ENCODE data around the gene TMEM132C.
"Not testable (repeated sequence)": the region's sequence is repeated elsewhere in the genome, so short reads cannot be mapped to it uniquely, and the experiment has no call there.

The TMEM132C gene

GRCh38 chr12:128554546-128555304, 287.8 kb downstream of the TMEM132C start:
- DNase-seq (ENCODE audit: low read depth in 2 of 2): no peak

DNA sequence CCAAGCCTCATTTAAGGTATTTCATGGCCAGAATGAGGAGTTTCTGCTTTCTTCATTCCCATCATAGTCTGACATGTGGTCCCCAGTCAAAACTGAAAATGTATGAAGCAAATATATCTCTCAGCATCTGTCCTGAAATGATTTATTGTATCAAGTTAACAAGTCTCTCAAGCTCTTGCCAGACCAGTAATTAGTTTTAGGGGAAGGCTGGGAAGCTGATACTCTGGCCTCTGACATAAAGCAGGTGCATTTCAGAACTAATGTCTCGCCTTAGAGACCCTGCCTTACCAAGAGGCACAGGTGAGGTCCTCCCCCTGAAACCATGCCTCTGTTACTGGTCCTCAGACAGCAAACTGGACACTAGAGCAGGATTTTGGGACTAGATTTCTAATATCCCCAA, 290.3 kb downstream of the TMEM132C start:
- DNase-seq (ENCODE audit: low read depth in 2 of 2): no peak

DNA sequence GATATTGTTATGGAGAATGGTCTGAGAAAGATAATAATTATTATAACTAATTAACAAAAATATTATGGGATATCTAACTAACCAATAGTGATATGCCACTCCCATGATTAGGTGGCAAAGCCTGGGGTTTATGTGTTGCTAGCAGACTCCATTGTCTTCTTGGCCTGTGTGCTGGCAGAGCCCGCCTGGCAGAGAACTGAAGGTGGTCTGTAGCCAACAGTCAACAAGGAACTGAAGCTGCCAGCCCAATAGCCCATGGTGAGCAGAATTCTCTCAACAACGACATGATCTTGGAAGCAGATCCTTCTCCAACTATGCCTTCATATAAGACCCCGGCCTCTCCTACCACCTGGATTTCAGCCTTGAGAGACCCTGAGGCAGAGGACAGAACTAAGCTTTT, 298.0 kb downstream of the TMEM132C start:
- no peak for DNase-seq (ENCODE audit: low read depth in 2 of 2)

DNA sequence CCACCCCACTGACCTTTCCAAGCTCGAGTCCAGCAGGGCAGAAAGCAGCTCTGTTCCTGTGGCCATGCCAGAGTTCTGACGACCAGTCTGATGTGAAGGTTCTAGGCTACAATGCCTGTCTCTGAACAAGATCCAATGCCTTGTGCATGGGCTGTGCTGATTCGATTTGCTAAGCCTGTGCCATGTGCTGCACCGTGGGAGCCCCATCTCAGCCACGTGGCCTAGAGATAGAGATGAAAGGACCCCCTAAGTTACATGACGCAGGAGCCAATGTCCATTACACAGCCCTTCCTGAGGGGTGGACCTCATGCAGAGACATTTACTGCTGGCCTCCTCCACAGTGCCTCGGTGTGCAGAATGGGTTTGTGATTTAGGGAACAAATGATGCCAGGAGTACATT, 300.8 kb downstream of the TMEM132C start:
- no peak for DNase-seq (ENCODE audit: low read depth in 2 of 2)

GRCh38 chr12:128570191-128571065, 303.5 kb downstream of the TMEM132C start:
- DNase-seq (ENCODE audit: low read depth in 2 of 2): no peak

GRCh38 chr12:128571906-128572810, 305.2 kb downstream of the TMEM132C start:
- no peak for DNase-seq (ENCODE audit: low read depth in 2 of 2)

- no peak for DNase-seq (ENCODE audit: low read depth in 2 of 2)
These were observed 306.9 kb downstream of the TMEM132C start for GRCh38 chr12:128573907-128574306.

DNA sequence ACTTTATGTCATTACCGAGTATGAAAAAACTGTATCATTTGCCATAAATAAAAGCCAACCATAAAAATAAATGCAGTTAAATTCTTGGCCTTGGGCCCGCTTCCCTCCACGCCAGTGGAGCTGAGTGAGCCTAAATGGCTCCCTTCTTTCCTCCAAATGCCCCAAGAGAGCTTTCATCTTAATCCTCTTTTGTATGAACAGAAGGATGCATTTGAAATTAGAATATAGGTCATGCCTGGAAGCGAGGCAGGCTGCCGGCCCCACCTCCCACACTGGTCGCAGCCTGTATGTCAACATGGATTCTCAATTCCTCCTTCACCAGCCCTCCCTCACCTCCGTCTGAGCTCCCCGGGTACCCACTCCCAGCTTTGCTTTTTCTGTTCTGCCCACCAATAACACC, 311.1 kb downstream of the TMEM132C start:
- no peak for DNase-seq (ENCODE audit: low read depth in 2 of 2)

DNA sequence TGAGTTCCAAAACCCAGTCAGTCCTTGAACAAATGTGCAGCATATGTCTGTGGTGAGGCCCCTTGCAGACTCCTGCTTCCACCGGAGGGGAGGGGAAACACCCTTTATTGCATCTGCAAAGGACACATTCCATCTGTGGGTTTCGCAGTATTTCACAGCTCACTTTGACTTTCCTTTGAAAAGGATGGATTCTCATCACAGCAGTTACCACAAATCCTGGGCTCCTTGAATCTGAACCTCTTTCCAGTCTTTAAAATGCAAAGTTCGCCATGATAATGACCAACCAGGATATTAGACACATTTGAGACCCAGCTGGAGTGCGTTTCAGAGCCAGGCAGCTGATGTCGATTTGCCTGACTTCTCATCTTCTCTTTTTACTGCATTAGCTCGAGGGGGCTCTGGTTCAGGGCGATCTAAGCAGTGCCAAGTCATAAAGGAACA, 314.4 kb downstream of the TMEM132C start:
- no peak for DNase-seq (ENCODE audit: low read depth in 2 of 2)

- no peak for DNase-seq (ENCODE audit: low read depth in 2 of 2)
These were observed 316.5 kb downstream of the TMEM132C start for GRCh38 chr12:128583453-128583852.

- DNase-seq (ENCODE audit: low read depth in 2 of 2): no peak
These were observed 319.6 kb downstream of the TMEM132C start for GRCh38 chr12:128586451-128587029.

- DNase-seq (ENCODE audit: low read depth in 2 of 2): no peak
These were observed 320.9 kb downstream of the TMEM132C start for GRCh38 chr12:128587918-128588317.

DNA sequence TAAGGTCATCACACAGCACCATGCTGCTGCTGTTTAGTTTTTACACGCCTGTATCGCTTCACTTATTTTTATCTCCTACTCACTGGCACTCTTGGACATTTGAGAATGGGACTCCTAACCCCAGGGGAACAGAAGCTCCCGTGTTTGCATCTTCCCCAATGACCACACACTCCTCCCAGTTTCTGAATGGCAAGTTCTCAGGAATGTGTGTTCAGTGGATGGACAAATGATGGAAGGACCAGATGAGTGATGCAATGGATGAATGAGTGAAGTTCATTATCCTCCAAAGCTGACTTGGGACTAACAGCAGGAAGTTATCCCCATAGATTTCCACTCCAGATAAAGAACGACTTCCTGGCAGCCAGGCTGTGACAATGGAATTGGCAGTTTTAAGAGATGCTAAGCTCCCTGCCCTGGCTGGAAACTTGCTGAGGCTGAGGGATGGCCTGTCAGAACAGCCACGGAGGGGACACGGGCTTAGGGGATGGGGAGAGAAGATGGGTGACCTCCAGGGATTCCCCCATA, 325.3 kb downstream of the TMEM132C start:
- DNase-seq (ENCODE audit: low read depth in 2 of 2): no peak

- no peak for DNase-seq (ENCODE audit: low read depth in 2 of 2)
These were observed 327.6 kb downstream of the TMEM132C start for GRCh38 chr12:128594521-128594920.

- DNase-seq (ENCODE audit: low read depth in 2 of 2): no peak
These were observed 328.6 kb downstream of the TMEM132C start for GRCh38 chr12:128595609-128596008.

- no peak for DNase-seq (ENCODE audit: low read depth in 2 of 2)
These were observed 333.9 kb downstream of the TMEM132C start for GRCh38 chr12:128600886-128601285.

GRCh38 chr12:128603573-128604115, 336.7 kb downstream of the TMEM132C start:
- DNase-seq (ENCODE audit: low read depth in 2 of 2): no peak

GRCh38 chr12:128604219-128604618, 337.2 kb downstream of the TMEM132C start:
- DNase-seq (ENCODE audit: low read depth in 2 of 2): not testable (repeated sequence)

DNA sequence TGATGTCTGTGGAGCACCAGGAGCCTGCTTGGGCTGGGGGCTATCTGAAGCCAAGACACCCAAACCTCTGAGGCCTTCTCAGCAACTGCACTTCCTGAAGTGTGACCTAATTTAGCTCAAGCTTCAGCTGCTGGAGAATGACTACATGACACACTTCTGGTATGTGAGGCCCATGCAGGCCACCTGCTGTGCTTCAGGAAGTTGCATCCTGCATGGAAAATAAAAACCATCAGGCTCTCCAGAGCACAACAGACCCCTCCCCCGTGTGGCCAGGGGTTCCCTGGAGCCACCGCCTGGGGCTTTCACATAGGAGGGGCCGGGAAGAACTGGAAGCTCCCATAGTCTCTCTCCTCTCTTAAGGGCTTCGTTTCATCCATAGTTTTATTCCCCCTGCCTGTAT, 339.1 kb downstream of the TMEM132C start:
- DNase-seq (ENCODE audit: low read depth in 2 of 2): no peak

DNA sequence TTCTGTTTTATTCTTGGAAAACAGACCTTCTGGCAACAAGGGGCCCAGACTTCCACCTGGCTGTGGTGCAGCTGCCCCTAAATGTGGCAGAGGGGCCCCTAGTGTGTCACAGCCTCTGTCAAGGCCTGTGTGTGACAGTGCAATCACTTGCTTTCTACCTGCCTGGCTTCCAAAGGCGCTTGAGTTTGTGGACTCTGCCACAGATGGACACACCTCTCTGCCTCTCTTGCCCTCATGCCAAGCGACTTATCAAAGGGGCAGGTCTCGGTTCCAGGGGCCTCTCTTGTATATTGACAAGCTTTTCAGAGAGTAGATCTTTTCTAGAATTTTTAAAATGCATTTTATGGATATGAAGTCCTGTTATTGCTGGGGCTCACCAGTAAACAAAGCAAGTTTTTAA, 339.6 kb downstream of the TMEM132C start:
- DNase-seq (ENCODE audit: low read depth in 2 of 2): no peak

DNA sequence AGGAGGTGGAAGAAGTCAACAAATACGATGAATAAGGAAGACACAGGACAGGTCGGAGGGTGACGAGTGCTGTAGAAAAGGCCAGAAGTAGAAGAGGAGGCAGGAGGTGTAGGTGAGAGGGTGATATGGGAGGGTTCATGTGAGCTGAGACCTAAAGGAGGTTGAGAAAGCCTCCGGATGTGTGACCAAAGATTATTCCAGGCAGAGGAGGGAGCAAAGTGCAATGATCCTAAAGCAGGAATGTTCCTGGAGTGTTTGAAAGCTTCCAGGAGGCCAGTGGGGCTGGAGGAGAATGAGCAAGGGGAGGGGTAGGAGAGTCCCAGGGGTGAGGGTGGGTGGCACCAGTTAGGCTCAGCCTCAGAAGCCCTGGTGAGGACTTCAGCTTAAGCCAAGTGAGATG, 340.0 kb downstream of the TMEM132C start:
- no peak for DNase-seq (ENCODE audit: low read depth in 2 of 2)

Measured in stimulated activated CD4-positive, alpha-beta T cell treated with anti-CD3 and anti-CD28 coated beads, Interleukin-12 subunit alpha, Interleukin-12 subunit beta, amount 100 ng/mL, for 24 hours (primary cell).